Tibial nerve (tissue), 4 donors: Measurements from ENCODE around the gene FSCN2. TPM values are rescaled to one million over a fixed set of nuclear protein-coding genes. Genes with fewer than 3 reads are reported as not detected.

ENCODE experiments used
- DNase-seq, 2 donors: peaks; one replicate each; pipeline ENCODE4 v3.0.0-alpha.2; 2019; ENCODE audit warnings: low spot score in 2 of 2
- H3K27ac ChIP-seq, 4 donors: fragments of 200-600 bp; sonication (generic) in 3 of 4; one replicate each; pipeline ENCODE4 v1.5.1; 2017 to 2019; ENCODE audit warnings: mild to moderate bottlenecking in 1 of 4
- H3K27me3 ChIP-seq, 2 donors: fragments of 200-600 bp; sonication (generic) in 1 of 2; one replicate each; pipeline versions ENCODE4 v1.5.1 to v1.6.0; 2017 to 2019
- H3K36me3 ChIP-seq, 3 donors: fragments of 200-600 bp; sonication (generic); one replicate each; pipeline ENCODE4 v1.5.1; 2018 to 2019
- H3K4me1 ChIP-seq, 4 donors: fragments of 200-600 bp; sonication (generic) in 3 of 4; one replicate each; pipeline ENCODE4 v1.5.1; 2017 to 2019
- H3K4me3 ChIP-seq, 4 donors: fragments of 200-600 bp; sonication (generic) in 3 of 4; one replicate each; pipeline ENCODE4 v1.5.1; 2017 to 2019; ENCODE audit warnings: mild to moderate bottlenecking in 1 of 4, moderate library complexity in 1 of 4
- H3K9me3 ChIP-seq, 4 donors: fragments of 200-600 bp; sonication (generic) in 3 of 4; one replicate each; pipeline ENCODE4 v1.5.1; 2017 to 2019
- EP300 ChIP-seq, 2 donors: sonication (generic); formaldehyde crosslinking; IDR thresholded peaks; one replicate each; pipeline ENCODE4 v1.6.1; 2017; ENCODE audit warnings: antibody characterized with exemption in 2 of 2, mild to moderate bottlenecking in 1 of 2
- POLR2A ChIP-seq, 2 donors: fragments of 450-650 bp; IDR thresholded peaks; one replicate each; pipeline ENCODE4 v1.6.1; 2017; ENCODE audit warnings: antibody characterized with exemption in 2 of 2, mild to moderate bottlenecking in 2 of 2, moderate library complexity in 2 of 2
- WGBS, 2 donors: methylation state at CpG; one replicate each; pipeline ENCODE4 v1.1.5; 2018; 5-methylcytosine and 5-hydroxymethylcytosine counted together
- total RNA-seq, 4 donors: library from RNA; depleted of rRNA; stranded (reverse); fragments of >200 nt; gene quantifications; one replicate each; pipeline ENCODE4 v1.1.0, GENCODE V29; 2016
- TF ChIP-seq, protein P1 (sequence below), 5 experiments: fragments of 200-600 bp in 3 of 5; fragments of 450-650 bp in 2 of 5; sonication (generic) in 3 of 5; IDR thresholded peaks; one replicate each; pipeline ENCODE4 v1.5.1; 2016 to 2019; ENCODE audit warnings: antibody characterized with exemption in 5 of 5, mild to moderate bottlenecking in 3 of 5, moderate library complexity in 2 of 5

The FSCN2 gene
- total RNA-seq, 4 donors from 2014 or later, result 0.42 to 4.4 (median 3.7) TPM

- no peak for TF ChIP-seq POLR2A (IDR thresholded peaks at IDR 0.05)
- TF ChIP-seq EP300 (IDR thresholded peaks at IDR 0.05), result no peak
- TF ChIP-seq, protein P1, sequence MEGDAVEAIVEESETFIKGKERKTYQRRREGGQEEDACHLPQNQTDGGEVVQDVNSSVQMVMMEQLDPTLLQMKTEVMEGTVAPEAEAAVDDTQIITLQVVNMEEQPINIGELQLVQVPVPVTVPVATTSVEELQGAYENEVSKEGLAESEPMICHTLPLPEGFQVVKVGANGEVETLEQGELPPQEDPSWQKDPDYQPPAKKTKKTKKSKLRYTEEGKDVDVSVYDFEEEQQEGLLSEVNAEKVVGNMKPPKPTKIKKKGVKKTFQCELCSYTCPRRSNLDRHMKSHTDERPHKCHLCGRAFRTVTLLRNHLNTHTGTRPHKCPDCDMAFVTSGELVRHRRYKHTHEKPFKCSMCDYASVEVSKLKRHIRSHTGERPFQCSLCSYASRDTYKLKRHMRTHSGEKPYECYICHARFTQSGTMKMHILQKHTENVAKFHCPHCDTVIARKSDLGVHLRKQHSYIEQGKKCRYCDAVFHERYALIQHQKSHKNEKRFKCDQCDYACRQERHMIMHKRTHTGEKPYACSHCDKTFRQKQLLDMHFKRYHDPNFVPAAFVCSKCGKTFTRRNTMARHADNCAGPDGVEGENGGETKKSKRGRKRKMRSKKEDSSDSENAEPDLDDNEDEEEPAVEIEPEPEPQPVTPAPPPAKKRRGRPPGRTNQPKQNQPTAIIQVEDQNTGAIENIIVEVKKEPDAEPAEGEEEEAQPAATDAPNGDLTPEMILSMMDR (IDR thresholded peaks at IDR 0.05), result no peak
- WGBS, 2 donors, result 85 to 91% methylated on average over 20 of the region's 24 CpGs
- Histone ChIP-seq H3K27me3 (no peaks in the 10 kb centered on the region), H3K4me3 (no peak overlapping the region), H3K27ac (no peak overlapping the region), H3K36me3 (peaks cover 4 to 95% (median 29%) of the 10 kb centered on the region in 3 donors), H3K9me3 (no peaks in the 10 kb centered on the region), H3K4me1 (peaks cover 0 to 4% (median 0%) of the 10 kb centered on the region in 4 donors)
- no peak for DNase-seq
Observed at GRCh38 chr17:81545160-81545949, 17.2 kb downstream of the FSCN2 start.

GRCh38 chr17:81546906-81547613, 18.9 kb downstream of the FSCN2 start:
- Histone ChIP-seq H3K4me3 (no peak overlapping the region), H3K27ac (no peak overlapping the region), H3K27me3 (no peaks in the 10 kb centered on the region), H3K36me3 (peaks cover 2 to 87% (median 23%) of the 10 kb centered on the region in 3 donors), H3K9me3 (no peaks in the 10 kb centered on the region), H3K4me1 (peaks cover 0 to 17% (median 7%) of the 10 kb centered on the region in 4 donors)
- 86 to 88% methylated on average over 24 to 35 of the region's 36 CpGs for WGBS, 2 donors
- DNase-seq, result no peak
- TF ChIP-seq POLR2A (IDR thresholded peaks at IDR 0.05), result no peak
- TF ChIP-seq, protein P1 (IDR thresholded peaks at IDR 0.05), result no peak
- no peak for TF ChIP-seq EP300 (IDR thresholded peaks at IDR 0.05)

GRCh38 chr17:81547614-81547982, 19.4 kb downstream of the FSCN2 start:
- Histone ChIP-seq H3K9me3 (no peaks in the 10 kb centered on the region), H3K4me3 (no peak overlapping the region), H3K36me3 (peaks cover 2 to 82% (median 23%) of the 10 kb centered on the region in 3 donors), H3K4me1 (peaks cover 0 to 17% (median 9%) of the 10 kb centered on the region in 4 donors), H3K27ac (no peak overlapping the region), H3K27me3 (no peaks in the 10 kb centered on the region)
- TF ChIP-seq, protein P1 (IDR thresholded peaks at IDR 0.05), result no peak
- TF ChIP-seq POLR2A (IDR thresholded peaks at IDR 0.05), result no peak
- no peak for TF ChIP-seq EP300 (IDR thresholded peaks at IDR 0.05)
- WGBS, 2 donors, result 70 to 86% methylated on average over 8 to 11 of the region's 14 CpGs
- DNase-seq, result no peak

DNA sequence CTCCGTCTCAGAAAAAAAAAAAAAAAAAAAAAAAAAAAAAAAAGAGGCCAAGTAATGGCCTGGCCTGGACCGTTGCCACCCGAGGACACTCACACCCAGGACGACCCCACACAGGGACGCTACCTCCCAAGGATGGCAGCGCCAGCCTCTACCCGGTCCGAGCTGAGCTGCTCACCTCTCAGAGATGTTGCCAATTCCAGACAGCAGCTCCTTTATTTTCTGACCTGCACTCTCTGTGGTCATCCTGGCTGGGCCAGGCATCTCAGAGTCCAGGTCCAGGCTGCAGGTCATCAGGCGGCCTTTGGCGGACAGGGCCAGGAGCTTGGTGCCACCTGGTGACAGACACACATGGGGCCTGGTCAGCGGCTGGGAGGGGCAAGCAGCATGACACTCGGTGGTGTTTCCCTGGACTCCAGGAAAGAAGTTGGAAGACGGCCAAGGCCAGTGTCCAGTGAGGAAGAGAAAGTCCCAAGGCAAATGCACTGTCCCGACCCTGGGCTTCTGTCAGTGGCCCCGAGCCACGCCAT, 20.9 kb downstream of the FSCN2 start:
- DNase-seq, result no peak
- 83 to 87% methylated on average over 13 to 16 of the region's 16 CpGs for WGBS, 2 donors
- Histone ChIP-seq H3K27ac (no peak overlapping the region), H3K4me1 (peaks cover 0 to 31% (median 20%) of the 10 kb centered on the region in 4 donors), H3K27me3 (no peaks in the 10 kb centered on the region), H3K36me3 (peaks cover 2 to 67% (median 18%) of the 10 kb centered on the region in 3 donors), H3K9me3 (no peaks in the 10 kb centered on the region), H3K4me3 (no peak overlapping the region)
- TF ChIP-seq EP300 (IDR thresholded peaks at IDR 0.05), result no peak
- TF ChIP-seq, protein P1 (IDR thresholded peaks at IDR 0.05), result no peak
- no peak for TF ChIP-seq POLR2A (IDR thresholded peaks at IDR 0.05)
